A673 (cell line): ENCODE data around the gene MCM3AP.

Experiments
- CTCF ChIP-seq: fragments of 300-800, 200-600 bp; sonication (generic); conservative IDR thresholded peaks from 2 replicates; pipeline ENCODE4 v1.5.1; 2017; ENCODE audit warnings: low read depth, mild to moderate bottlenecking, antibody characterized with exemption, low read length, moderate library complexity, mixed read lengths
- EZH2 ChIP-seq: fragments of 200-600 bp; sonication (generic); IDR thresholded peaks from 2 replicates; pipeline ENCODE4 v1.6.1; 2017; ENCODE audit warnings: borderline replicate concordance, low read depth, mild to moderate bottlenecking, mixed read lengths, antibody characterized with exemption, low read length; ENCODE audit not compliant: poor library complexity, severe bottlenecking

- no peak for TF ChIP-seq CTCF
- no peak for TF ChIP-seq EZH2
These were observed 82.7 kb downstream of the MCM3AP start for GRCh38 chr21:46202592-46203202.
